ENCODE data around the gene SCD5. TPM values are rescaled to one million over a fixed set of nuclear protein-coding genes. Genes with fewer than 3 reads are reported as not detected.

SCD5 gene
- total and polyA plus RNA-seq, 4 donors = 2.6 to 11.5 (median 5.2) TPM

DNA sequence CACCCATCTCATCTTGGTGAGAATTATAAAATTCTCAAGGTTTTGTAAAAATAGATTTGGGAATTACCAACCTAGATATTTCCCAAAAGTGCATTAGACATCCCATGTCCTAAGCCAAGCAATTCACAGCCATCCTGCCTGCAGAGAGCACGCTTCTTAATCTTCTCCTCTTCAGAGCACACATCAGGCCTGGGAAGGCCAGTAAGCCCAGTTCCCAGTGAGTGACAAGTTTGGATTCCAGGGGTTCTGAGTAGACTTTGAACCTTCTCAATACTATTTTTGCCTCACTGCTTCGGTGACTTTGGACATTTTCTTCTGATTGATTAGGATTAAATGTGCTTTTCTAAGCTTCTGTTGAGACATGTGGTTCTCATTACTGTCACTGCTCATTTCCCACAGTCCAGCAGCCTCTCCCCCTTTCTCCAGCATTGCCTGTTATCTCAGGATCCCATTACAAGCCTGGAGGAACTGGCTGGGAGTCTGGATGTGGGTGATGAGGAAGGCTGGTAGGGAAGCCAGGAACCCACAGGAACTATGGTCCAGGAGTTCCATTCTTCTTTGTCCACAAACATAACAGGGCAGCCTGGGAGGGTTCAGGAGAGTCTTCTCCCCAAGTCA is 180.4 kb downstream of the SCD5 start:
- Histone ChIP-seq H3K4me3 (ENCODE audit: low read length in 2 of 2) (no peak overlapping the region), H3K36me3 (ENCODE audit: control insufficient read depth in 1 of 2, insufficient read depth in 2 of 2, low read length in 1 of 2) (no peaks in the 10 kb centered on the region), H3K27me3 (ENCODE audit: control insufficient read depth in 1 of 2, insufficient read depth in 2 of 2, low read length in 1 of 2) (no peaks in the 10 kb centered on the region), H3K27ac (ENCODE audit: low read depth in 1 of 2, low read length in 2 of 2) (no peak overlapping the region), H3K9me3 (ENCODE audit: control insufficient read depth, low read length) (no peaks in the 10 kb centered on the region), H3K4me1 (ENCODE audit: control insufficient read depth in 1 of 2, insufficient read depth in 2 of 2, low read length in 2 of 2) (no peaks in the 10 kb centered on the region)
- intact Hi-C loops (cut with DNase I) = no loop called here
- no peak for DNase-seq
- ATAC-seq (ENCODE audit: low FRiP score) = no peak
- 52 to 57% methylated on average over 2 of the region's 2 CpGs for WGBS, 2 donors

DNA sequence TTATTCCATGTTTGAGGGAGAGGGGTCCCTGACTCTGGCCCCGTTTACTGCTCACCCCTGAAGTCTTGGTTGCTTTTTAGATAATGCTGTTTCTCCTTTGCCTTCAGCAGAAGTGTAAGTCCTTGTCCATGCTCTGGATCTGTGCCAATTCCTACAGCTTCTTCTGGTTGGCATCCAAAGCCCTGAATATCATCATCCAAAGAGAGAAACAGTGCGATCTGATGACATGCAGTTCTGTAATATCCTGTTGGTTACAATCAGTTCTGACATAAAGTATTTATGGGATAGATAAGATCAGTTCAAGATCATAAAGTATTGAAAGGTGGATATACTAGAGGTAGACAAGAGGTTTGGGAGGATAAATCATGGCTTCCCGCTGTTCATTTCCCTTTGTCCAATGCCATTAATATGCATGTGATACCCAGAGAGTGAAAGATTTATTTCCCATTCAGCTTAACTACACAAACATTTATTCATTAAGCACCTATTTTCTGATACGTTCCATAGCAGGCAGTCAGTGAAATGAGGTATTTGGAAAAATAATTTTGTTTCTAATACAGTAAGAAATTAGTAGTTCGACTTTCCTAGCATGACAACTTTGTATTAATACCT is 183.7 kb downstream of the SCD5 start:
- H3K27ac ChIP-seq (ENCODE audit: low read depth in 1 of 2, low read length in 2 of 2) = no peak overlapping the region

GRCh38 chr4:82613121-82613520 is 185.5 kb downstream of the SCD5 start:
- Histone ChIP-seq H3K27me3 (ENCODE audit: control insufficient read depth in 1 of 2, insufficient read depth in 2 of 2, low read length in 1 of 2) (no peaks in the 10 kb centered on the region), H3K4me1 (ENCODE audit: control insufficient read depth in 1 of 2, insufficient read depth in 2 of 2, low read length in 2 of 2) (no peaks in the 10 kb centered on the region), H3K27ac (ENCODE audit: low read depth in 1 of 2, low read length in 2 of 2) (no peak overlapping the region), H3K36me3 (ENCODE audit: control insufficient read depth in 1 of 2, insufficient read depth in 2 of 2, low read length in 1 of 2) (no peaks in the 10 kb centered on the region), H3K9me3 (ENCODE audit: control insufficient read depth, low read length) (no peaks in the 10 kb centered on the region), H3K4me3 (ENCODE audit: low read length in 2 of 2) (no peak overlapping the region)
- no peak for ATAC-seq (ENCODE audit: low FRiP score)
- DNase-seq = no peak
- 82 to 87% methylated on average over 3 of the region's 3 CpGs for WGBS, 2 donors
- intact Hi-C loops (cut with DNase I) = no loop called here

More for the DNA sequence above, 183.7 kb downstream of the SCD5 start:
- intact Hi-C loops (cut with DNase I) = no loop called here
- no peaks in the 10 kb centered on the region for H3K9me3 ChIP-seq (ENCODE audit: control insufficient read depth, low read length)
- H3K4me1 ChIP-seq (ENCODE audit: control insufficient read depth in 1 of 2, insufficient read depth in 2 of 2, low read length in 2 of 2) = no peaks in the 10 kb centered on the region
- H3K36me3 ChIP-seq (ENCODE audit: control insufficient read depth in 1 of 2, insufficient read depth in 2 of 2, low read length in 1 of 2) = no peaks in the 10 kb centered on the region
- ATAC-seq (ENCODE audit: low FRiP score) = no peak
- H3K27me3 ChIP-seq (ENCODE audit: control insufficient read depth in 1 of 2, insufficient read depth in 2 of 2, low read length in 1 of 2) = no peaks in the 10 kb centered on the region
- H3K4me3 ChIP-seq (ENCODE audit: low read length in 2 of 2) = no peak overlapping the region
- no peak for DNase-seq
- WGBS, 2 donors = 78 to 83% methylated on average over 5 of the region's 5 CpGs

DNA sequence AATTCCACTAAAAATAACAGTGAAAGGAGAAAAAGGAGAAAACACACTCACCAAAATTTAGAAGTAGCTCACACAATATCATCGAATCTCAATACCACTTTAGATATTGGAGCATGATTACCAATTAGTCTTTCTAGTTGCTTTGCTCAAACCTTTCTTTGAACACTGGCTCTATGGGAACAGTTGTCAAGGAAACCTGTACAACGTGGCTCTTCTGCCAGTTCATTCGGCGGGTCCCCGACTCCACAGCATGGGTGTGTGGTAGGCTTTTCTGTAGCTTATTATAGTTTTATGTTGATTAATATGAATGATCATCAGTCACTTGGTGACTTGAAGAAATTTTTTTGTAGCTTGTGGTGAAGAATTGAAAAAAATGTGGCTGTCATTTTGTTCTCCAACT is 186.6 kb downstream of the SCD5 start:
- H3K4me1 ChIP-seq (ENCODE audit: control insufficient read depth in 1 of 2, insufficient read depth in 2 of 2, low read length in 2 of 2) = no peaks in the 10 kb centered on the region
- H3K36me3 ChIP-seq (ENCODE audit: control insufficient read depth in 1 of 2, insufficient read depth in 2 of 2, low read length in 1 of 2) = no peaks in the 10 kb centered on the region
- H3K9me3 ChIP-seq (ENCODE audit: control insufficient read depth, low read length) = no peaks in the 10 kb centered on the region
- H3K27ac ChIP-seq (ENCODE audit: low read depth in 1 of 2, low read length in 2 of 2) = no peak overlapping the region
- intact Hi-C loops (cut with DNase I) = no loop called here
- no peak overlapping the region for H3K4me3 ChIP-seq (ENCODE audit: low read length in 2 of 2)
- no peak for ATAC-seq (ENCODE audit: low FRiP score)
- 47 to 56% methylated on average over 5 of the region's 5 CpGs for WGBS, 2 donors
- H3K27me3 ChIP-seq (ENCODE audit: control insufficient read depth in 1 of 2, insufficient read depth in 2 of 2, low read length in 1 of 2) = no peaks in the 10 kb centered on the region
- no peak for DNase-seq

DNA sequence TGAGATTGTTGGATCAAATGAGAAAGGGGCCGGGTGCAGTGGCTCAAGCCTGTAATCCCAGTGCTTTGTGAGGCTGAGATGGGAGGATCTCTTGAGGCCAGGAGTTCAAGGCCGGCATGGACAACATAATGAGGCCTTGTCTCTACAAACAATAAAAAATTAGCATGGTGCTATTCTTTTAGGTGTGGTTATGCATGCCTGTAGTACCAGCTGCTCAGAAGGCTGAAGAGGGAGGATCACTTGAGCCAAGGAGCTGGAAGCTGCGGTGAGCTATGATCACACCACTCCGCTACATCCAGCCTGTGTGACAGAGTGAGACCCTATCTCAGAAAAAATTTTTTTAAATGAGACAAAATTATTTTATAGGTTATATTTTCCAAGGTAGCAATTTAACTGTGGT is 187.1 kb downstream of the SCD5 start:
- ATAC-seq (ENCODE audit: low FRiP score) = no peak
- intact Hi-C loops (cut with DNase I) = no loop called here
- 88 to 95% methylated on average over 4 of the region's 4 CpGs for WGBS, 2 donors

GRCh38 chr4:82610041-82610440 is 188.6 kb downstream of the SCD5 start:
- WGBS, 2 donors = 68 to 80% methylated on average over 2 of the region's 2 CpGs
- Histone ChIP-seq H3K4me1 (ENCODE audit: control insufficient read depth in 1 of 2, insufficient read depth in 2 of 2, low read length in 2 of 2) (no peaks in the 10 kb centered on the region), H3K27me3 (ENCODE audit: control insufficient read depth in 1 of 2, insufficient read depth in 2 of 2, low read length in 1 of 2) (no peaks in the 10 kb centered on the region), H3K4me3 (ENCODE audit: low read length in 2 of 2) (no peak overlapping the region), H3K36me3 (ENCODE audit: control insufficient read depth in 1 of 2, insufficient read depth in 2 of 2, low read length in 1 of 2) (no peaks in the 10 kb centered on the region), H3K9me3 (ENCODE audit: control insufficient read depth, low read length) (no peaks in the 10 kb centered on the region), H3K27ac (ENCODE audit: low read depth in 1 of 2, low read length in 2 of 2) (no peak overlapping the region)
- intact Hi-C loops (cut with DNase I) = no loop called here
- ATAC-seq (ENCODE audit: low FRiP score) (no peak), DNase-seq (no peak)

More for the DNA sequence above, 187.1 kb downstream of the SCD5 start:
- DNase-seq = no peak
- Histone ChIP-seq H3K27ac (ENCODE audit: low read depth in 1 of 2, low read length in 2 of 2) (no peak overlapping the region), H3K4me3 (ENCODE audit: low read length in 2 of 2) (no peak overlapping the region), H3K27me3 (ENCODE audit: control insufficient read depth in 1 of 2, insufficient read depth in 2 of 2, low read length in 1 of 2) (no peaks in the 10 kb centered on the region), H3K4me1 (ENCODE audit: control insufficient read depth in 1 of 2, insufficient read depth in 2 of 2, low read length in 2 of 2) (no peaks in the 10 kb centered on the region), H3K36me3 (ENCODE audit: control insufficient read depth in 1 of 2, insufficient read depth in 2 of 2, low read length in 1 of 2) (no peaks in the 10 kb centered on the region), H3K9me3 (ENCODE audit: control insufficient read depth, low read length) (no peaks in the 10 kb centered on the region)

DNA sequence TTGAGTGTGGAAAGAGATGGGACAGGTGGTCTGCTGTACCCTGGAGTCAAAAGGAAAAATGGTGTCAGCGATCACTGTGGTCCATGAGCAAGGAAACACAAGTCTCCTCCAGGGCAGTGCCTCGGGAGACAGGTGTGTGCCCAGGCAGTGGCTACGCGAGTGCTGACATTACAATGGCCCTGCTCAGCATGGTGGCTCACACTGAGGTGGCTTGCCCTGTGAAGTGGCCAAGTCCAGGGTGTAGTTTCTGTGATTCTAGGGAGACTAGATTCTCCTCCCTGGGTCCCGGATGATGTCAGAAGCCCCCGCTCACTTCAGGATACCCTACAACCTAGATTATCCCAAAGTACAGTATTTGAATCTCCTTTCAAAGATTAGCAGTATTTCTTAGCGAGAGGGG is 192.0 kb downstream of the SCD5 start:
- H3K27me3 ChIP-seq (ENCODE audit: control insufficient read depth in 1 of 2, insufficient read depth in 2 of 2, low read length in 1 of 2) = no peaks in the 10 kb centered on the region
- ATAC-seq (ENCODE audit: low FRiP score) (no peak), DNase-seq (no peak)
- H3K9me3 ChIP-seq (ENCODE audit: control insufficient read depth, low read length) = no peaks in the 10 kb centered on the region
- intact Hi-C loops (cut with DNase I) = no loop called here
- H3K4me1 ChIP-seq (ENCODE audit: control insufficient read depth in 1 of 2, insufficient read depth in 2 of 2, low read length in 2 of 2) = no peaks in the 10 kb centered on the region
- 93 to 97% methylated on average over 7 of the region's 7 CpGs for WGBS, 2 donors
- H3K4me3 ChIP-seq (ENCODE audit: low read length in 2 of 2) = no peak overlapping the region
- no peak overlapping the region for H3K27ac ChIP-seq (ENCODE audit: low read depth in 1 of 2, low read length in 2 of 2)
- no peaks in the 10 kb centered on the region for H3K36me3 ChIP-seq (ENCODE audit: control insufficient read depth in 1 of 2, insufficient read depth in 2 of 2, low read length in 1 of 2)

- Histone ChIP-seq H3K27ac (ENCODE audit: low read depth in 1 of 2, low read length in 2 of 2) (no peak overlapping the region), H3K36me3 (ENCODE audit: control insufficient read depth in 1 of 2, insufficient read depth in 2 of 2, low read length in 1 of 2) (no peaks in the 10 kb centered on the region), H3K9me3 (ENCODE audit: control insufficient read depth, low read length) (no peaks in the 10 kb centered on the region), H3K4me1 (ENCODE audit: control insufficient read depth in 1 of 2, insufficient read depth in 2 of 2, low read length in 2 of 2) (no peaks in the 10 kb centered on the region), H3K4me3 (ENCODE audit: low read length in 2 of 2) (no peak overlapping the region), H3K27me3 (ENCODE audit: control insufficient read depth in 1 of 2, insufficient read depth in 2 of 2, low read length in 1 of 2) (no peaks in the 10 kb centered on the region)
- ATAC-seq (ENCODE audit: low FRiP score) (no peak), DNase-seq (no peak)
- 81 to 83% methylated on average over 1 of the region's 1 CpG for WGBS, 2 donors
- intact Hi-C loops (cut with DNase I) = no loop called here
Observed at GRCh38 chr4:82604522-82604921, 194.1 kb downstream of the SCD5 start.

DNA sequence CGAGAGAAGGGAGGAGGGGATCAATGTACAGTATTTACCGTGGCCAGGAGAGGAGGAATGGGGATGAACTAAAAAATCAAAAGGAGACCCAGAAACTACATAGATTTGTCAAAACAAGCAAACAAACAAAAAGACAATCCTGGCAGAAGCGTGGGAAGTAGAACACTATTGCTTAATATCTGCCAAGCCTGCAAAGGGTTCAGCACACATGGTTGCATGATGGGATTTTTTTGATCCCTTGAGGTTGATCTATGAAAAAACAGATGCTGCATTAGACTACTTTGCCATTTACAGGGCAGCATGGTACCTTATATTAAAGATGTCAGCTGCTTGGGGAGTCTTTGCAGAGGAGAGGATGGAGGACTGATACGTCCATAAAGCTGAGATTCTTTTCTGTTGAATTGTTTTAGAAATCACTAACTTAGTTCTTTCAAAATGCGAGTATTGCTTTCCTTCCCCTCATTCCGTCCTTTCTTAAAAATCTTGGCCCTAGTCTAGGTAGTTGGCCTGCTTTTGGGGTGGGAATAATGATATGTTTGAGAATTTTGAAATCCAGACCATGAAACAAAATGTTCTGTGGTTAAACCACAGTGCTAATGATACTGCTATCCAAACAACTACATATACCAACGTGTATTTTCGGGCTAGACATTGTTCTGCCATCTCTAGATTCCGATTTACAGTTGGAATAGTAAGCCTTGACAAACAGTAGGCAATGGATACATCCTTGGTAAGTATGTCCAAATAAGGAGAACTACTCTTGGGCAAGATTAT is 197.2 kb downstream of the SCD5 start:
- Histone ChIP-seq H3K9me3 (ENCODE audit: control insufficient read depth, low read length) (no peaks in the 10 kb centered on the region), H3K4me1 (ENCODE audit: control insufficient read depth in 1 of 2, insufficient read depth in 2 of 2, low read length in 2 of 2) (no peaks in the 10 kb centered on the region), H3K27me3 (ENCODE audit: control insufficient read depth in 1 of 2, insufficient read depth in 2 of 2, low read length in 1 of 2) (no peaks in the 10 kb centered on the region), H3K36me3 (ENCODE audit: control insufficient read depth in 1 of 2, insufficient read depth in 2 of 2, low read length in 1 of 2) (no peaks in the 10 kb centered on the region), H3K4me3 (ENCODE audit: low read length in 2 of 2) (no peak overlapping the region), H3K27ac (ENCODE audit: low read depth in 1 of 2, low read length in 2 of 2) (no peak overlapping the region)
- intact Hi-C loops (cut with DNase I) = no loop called here
- no peak for DNase-seq
- no peak for ATAC-seq (ENCODE audit: low FRiP score)
- 83 to 85% methylated on average over 9 of the region's 9 CpGs for WGBS, 2 donors

Data from aorta (tissue), 5 donors.